Measurements from ENCODE around the gene FAF1.

The FAF1 gene

GRCh38 chr1:50393522-50394120 lies 566.4 kb downstream of the FAF1 start:
- no peak for TF ChIP-seq CTCF (IDR thresholded peaks at IDR 0.05; ENCODE audit: low read depth, low read length)
- DNase-seq: no peak
- no peak overlapping the region for H3K4me3 ChIP-seq (ENCODE audit: low read depth, low read length)
- no peaks in the 10 kb centered on the region for H3K27me3 ChIP-seq (ENCODE audit: insufficient read depth, low read depth, severe bottlenecking)
- no peak overlapping the region for H3K27ac ChIP-seq
- peaks cover 9% of the 10 kb centered on the region for H3K9me3 ChIP-seq (ENCODE audit: severe bottlenecking)
- H3K36me3 ChIP-seq: no peaks in the 10 kb centered on the region
